NCI-H2196 (cell line): ENCODE measurements around the gene BRCA1.
"Not testable (repeated sequence)": the region's sequence is repeated elsewhere in the genome, so short reads cannot be mapped to it uniquely, and the experiment has no call there.

Source experiments
- DNase-seq: peaks from one replicate; lab custom pipeline; 2025; ENCODE audit not compliant: unreplicated experiment; lab: John Stamatoyannopoulos, UW

BRCA1 gene

DNA sequence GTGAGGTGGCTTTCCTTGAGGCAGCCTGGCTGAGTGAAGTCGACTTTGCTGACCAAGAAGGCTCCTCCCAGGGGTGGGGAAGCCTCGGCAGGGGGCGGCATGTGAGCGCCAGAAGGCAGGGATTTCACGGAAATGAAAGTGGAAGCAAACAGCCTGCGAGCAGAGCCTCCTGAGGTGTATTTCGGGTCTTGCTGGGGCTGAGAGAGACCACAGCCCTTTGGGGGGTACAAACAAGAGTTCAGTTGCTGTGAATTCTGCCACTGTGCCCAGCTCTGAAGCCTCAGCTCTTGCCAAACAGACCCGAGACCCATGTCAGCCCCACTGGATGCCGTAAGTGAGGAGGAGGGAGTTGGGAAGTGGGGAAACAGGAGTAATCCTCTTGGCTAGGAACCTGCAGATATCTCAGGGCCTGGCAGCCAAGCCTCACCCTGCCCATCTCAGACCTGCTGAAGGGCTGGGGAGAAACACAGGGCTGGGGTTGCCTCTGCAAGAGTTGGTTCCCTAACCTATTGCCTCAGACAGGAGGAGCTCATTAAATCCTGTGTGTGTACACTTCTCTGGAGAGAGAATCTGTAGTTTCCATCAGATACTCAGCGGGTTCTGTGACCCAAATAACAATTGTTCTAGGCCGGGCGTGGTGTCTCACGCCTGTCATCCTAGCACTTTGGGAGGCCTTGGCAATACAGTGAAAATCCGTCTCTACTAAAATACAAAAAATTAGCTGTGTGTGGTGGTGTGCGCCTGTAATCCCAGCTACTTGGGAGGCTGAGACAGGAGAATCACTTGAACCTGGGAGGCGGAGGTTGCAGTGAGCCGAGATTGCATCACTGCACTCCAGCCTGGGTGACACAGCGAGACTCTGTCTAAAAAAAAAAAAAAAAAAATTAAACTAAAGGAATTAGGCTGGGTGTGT is 118.3 kb downstream of the BRCA1 start, which contains the start of gene IFI35:
Gene IFI35, plus strand, starts transcription at position 146 of the 913 bp plus-strand sequence. Its CDS starts 164 bp downstream, at position 310.
- DNase-seq: peak; percentile 60

DNA sequence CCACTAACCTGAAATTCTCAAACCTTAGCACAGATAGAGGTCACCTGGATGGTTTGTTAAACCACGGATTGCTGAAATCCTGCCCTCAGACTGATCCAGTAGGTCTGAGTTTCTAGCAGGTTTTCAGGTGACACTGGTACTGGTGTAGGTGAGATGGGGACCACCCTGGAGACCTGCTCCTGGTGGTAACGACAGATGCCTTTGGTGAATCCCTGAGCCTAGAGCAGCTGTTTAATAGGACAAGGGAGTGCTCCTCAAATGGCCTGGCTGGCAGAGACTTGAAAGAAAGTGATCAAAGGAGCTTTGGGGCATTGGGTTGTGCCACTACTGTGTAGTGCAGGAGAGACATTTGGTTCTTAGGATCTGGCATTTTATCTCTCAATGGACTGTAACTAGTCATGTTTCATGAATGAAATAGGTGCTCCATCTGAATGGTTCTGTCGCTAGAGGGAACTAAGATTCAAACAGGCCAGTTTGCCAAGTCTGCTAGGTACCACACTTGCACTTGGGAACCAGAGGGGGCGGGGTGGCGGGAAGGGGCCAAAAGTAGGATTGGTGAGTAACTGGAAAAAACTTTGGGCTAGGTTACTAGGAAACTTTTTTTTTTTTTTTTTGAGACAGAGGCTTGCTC is 121.5 kb downstream of the BRCA1 start:
- DNase-seq: no peak

- not testable (repeated sequence) for DNase-seq
Measured at GRCh38 chr17:43000894-43001293, 124.3 kb downstream of the BRCA1 start.

GRCh38 chr17:42999003-42999525 is 126.1 kb downstream of the BRCA1 start:
- DNase-seq: no peak

DNA sequence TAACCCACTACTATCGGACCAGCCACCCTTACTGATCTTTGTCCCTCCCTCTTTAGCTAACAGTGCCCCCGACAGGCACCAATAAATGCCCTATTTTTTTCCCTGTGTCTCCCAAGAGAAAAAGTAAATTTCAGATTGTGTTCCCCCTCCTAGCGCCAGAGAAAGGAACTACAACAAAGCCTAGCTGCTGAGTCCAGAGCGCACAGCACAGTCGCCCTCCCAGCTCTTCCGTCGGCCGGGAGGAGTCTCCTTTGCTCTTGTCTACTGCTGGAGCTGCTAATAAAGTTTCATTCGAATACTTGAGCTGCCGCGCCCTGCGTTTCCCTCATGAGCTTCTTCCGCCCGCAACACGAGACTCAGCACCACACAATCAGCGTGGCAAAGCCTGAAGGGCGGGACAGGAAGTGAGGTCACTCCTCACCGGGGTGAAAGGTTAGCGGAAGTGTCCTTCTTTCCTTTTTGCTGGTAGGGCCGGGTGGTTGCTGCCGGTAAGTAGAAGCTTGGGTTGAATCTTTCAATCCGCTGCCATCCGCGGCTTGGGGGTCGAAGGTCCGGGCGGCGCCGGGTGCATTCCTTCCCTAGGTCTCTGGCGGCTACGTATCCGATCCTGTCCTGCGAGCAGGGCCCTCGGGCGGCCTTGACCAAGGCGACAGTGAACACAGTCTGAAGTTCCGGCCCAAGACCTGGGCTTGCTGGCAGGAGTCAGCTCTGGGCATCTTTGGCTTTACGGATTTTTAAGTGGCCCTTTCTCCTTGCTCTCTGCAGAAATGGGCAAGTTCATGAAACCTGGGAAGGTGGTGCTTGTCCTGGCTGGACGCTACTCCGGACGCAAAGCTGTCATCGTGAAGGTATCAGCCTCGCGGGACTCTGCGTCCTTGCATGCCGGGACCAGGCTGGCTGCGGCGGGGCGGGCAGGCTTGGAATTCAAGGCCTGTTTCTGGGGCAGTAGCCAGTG is 126.9 kb downstream of the BRCA1 start, which contains the start of gene RPL27:
Gene RPL27, plus strand, starts transcription at position 436 of the 955 bp plus-strand sequence. Its CDS starts 332 bp downstream, at position 768.
- peak; percentile 90 for DNase-seq

DNA sequence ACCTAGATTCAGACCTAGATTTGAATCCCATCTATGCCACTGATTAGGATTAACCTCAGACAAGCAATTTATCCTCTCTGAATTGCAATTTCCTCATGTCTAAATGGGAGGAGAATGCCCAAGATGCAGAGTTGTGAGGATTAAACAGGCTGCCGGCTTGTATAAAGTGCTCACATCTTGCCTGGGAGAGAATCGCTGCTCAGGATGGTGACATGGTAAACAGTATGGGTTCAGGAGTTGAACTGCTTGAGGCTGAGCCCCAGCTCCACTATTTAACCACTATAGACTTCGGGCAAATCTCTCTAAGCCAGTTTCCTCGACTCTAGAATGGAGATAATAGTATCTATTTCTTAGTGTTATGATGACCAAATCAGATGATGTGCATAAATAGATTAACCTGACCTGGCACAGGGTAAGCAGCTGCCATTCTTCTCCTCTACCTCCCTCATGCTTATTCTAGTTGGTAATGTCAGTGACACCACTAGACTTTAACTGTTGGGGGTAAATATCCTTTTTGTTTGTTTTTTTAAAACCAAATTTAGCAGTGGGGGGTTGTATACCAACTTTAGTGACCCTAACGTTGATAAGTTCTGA is 127.7 kb downstream of the BRCA1 start:
- DNase-seq: no peak
